ENCODE results near the gene AMTN. TPM values are rescaled to one million over a fixed set of nuclear protein-coding genes. Genes with fewer than 3 reads are reported as not detected.
A peak's percentile ranks its signal among the peaks of the same experiment; 100 is the strongest.
"Not testable (repeated sequence)": the region's sequence is repeated elsewhere in the genome, so short reads cannot be mapped to it uniquely, and the experiment has no call there.

AMTN gene
- total RNA-seq (0.57 TPM), polyA plus RNA-seq (1.4 TPM)
- long read RNA-seq, donor 1, result 0 reads
- long read RNA-seq, donor 2, result 0 reads
- long read RNA-seq, donor 3, partial matches to known transcripts, result 0 of 1 reads
- long read RNA-seq, donor 3, other reads (novel, unspliced or antisense), result 0 of 1 reads
- long read RNA-seq, donor 4, result 0 reads
- long read RNA-seq, donor 5, result 0 reads
- long read RNA-seq, donor 6, result 0 reads
- long read RNA-seq, donor 7, result 0 reads
- long read RNA-seq, donor 8, result 0 reads
- long read RNA-seq, donor 9, result 0 reads
- long read RNA-seq, donor 10, result 0 reads

- Histone ChIP-seq H3K27me3 (ENCODE audit: control insufficient read depth in 2 of 2, insufficient read depth in 1 of 2, low read length in 1 of 2) (no peaks in the 10 kb centered on the region), H3K4me3 (ENCODE audit: low read length in 2 of 2) (no peak within 1 kb of the TSS), H3K9me3 (ENCODE audit: control insufficient read depth in 2 of 2, insufficient read depth in 1 of 2, low read length in 1 of 2) (no peaks in the 10 kb centered on the region), H3K4me1 (ENCODE audit: control insufficient read depth in 2 of 2, insufficient read depth in 2 of 2, low read length in 2 of 2) (no peaks in the 10 kb centered on the region), H3K36me3 (ENCODE audit: control insufficient read depth in 2 of 2, insufficient read depth in 2 of 2, low read length in 1 of 2) (no peaks in the 10 kb centered on the region), H3K27ac (ENCODE audit: low read depth in 1 of 2, low read length in 1 of 2) (no peak within 1 kb of the TSS)
- WGBS, result 85% methylated on average over 2 of the region's 2 CpGs
- no peak for DNase-seq (ENCODE audit: low read depth in 6 of 9, low spot score in 9 of 9)
These were observed at the start of gene AMTN for GRCh38 chr4:70518269-70518668. Gene AMTN (plus strand): TSS chr4:70518569. CDS start chr4:70518778, 209 bp downstream.

GRCh38 chr4:70471897-70472296 lies 46.5 kb upstream of the AMTN start, which contains the start of gene MUC7:
Gene MUC7 (plus strand): TSS chr4:70472197. CDS start chr4:70474022, 1,825 bp downstream.
- H3K9me3 ChIP-seq (ENCODE audit: control insufficient read depth in 2 of 2, insufficient read depth in 1 of 2, low read length in 1 of 2), result no peaks in the 10 kb centered on the region
- 73% methylated on average over 4 of the region's 4 CpGs for WGBS
- H3K4me3 ChIP-seq (ENCODE audit: low read length in 2 of 2), result no peak within 1 kb of the TSS
- DNase-seq (ENCODE audit: low read depth in 6 of 9, low spot score in 9 of 9), result no peak
- H3K27ac ChIP-seq (ENCODE audit: low read depth in 1 of 2, low read length in 1 of 2), result no peak within 1 kb of the TSS
- H3K4me1 ChIP-seq (ENCODE audit: control insufficient read depth in 2 of 2, insufficient read depth in 2 of 2, low read length in 2 of 2), result no peaks in the 10 kb centered on the region
- no peaks in the 10 kb centered on the region for H3K36me3 ChIP-seq (ENCODE audit: control insufficient read depth in 2 of 2, insufficient read depth in 2 of 2, low read length in 1 of 2)
- no peaks in the 10 kb centered on the region for H3K27me3 ChIP-seq (ENCODE audit: control insufficient read depth in 2 of 2, insufficient read depth in 1 of 2, low read length in 1 of 2)

GRCh38 chr4:70473679-70474078 lies 44.7 kb upstream of the AMTN start:
- DNase-seq (ENCODE audit: low read depth in 6 of 9, low spot score in 9 of 9), result no peak
- Histone ChIP-seq H3K4me3 (ENCODE audit: low read length in 2 of 2) (no peak overlapping the region), H3K27ac (ENCODE audit: low read depth in 1 of 2, low read length in 1 of 2) (no peak overlapping the region), H3K27me3 (ENCODE audit: control insufficient read depth in 2 of 2, insufficient read depth in 1 of 2, low read length in 1 of 2) (no peaks in the 10 kb centered on the region), H3K4me1 (ENCODE audit: control insufficient read depth in 2 of 2, insufficient read depth in 2 of 2, low read length in 2 of 2) (no peaks in the 10 kb centered on the region), H3K36me3 (ENCODE audit: control insufficient read depth in 2 of 2, insufficient read depth in 2 of 2, low read length in 1 of 2) (no peaks in the 10 kb centered on the region), H3K9me3 (ENCODE audit: control insufficient read depth in 2 of 2, insufficient read depth in 1 of 2, low read length in 1 of 2) (no peaks in the 10 kb centered on the region)
- WGBS, result 97% methylated on average over 4 of the region's 4 CpGs

- Histone ChIP-seq H3K9me3 (ENCODE audit: control insufficient read depth in 2 of 2, insufficient read depth in 1 of 2, low read length in 1 of 2) (no peaks in the 10 kb centered on the region), H3K27me3 (ENCODE audit: control insufficient read depth in 2 of 2, insufficient read depth in 1 of 2, low read length in 1 of 2) (no peaks in the 10 kb centered on the region), H3K4me1 (ENCODE audit: control insufficient read depth in 2 of 2, insufficient read depth in 2 of 2, low read length in 2 of 2) (no peaks in the 10 kb centered on the region), H3K36me3 (ENCODE audit: control insufficient read depth in 2 of 2, insufficient read depth in 2 of 2, low read length in 1 of 2) (no peaks in the 10 kb centered on the region), H3K27ac (ENCODE audit: low read depth in 1 of 2, low read length in 1 of 2) (no peak overlapping the region), H3K4me3 (ENCODE audit: low read length in 2 of 2) (no peak overlapping the region)
- no peak for DNase-seq (ENCODE audit: low read depth in 6 of 9, low spot score in 9 of 9)
- 93% methylated on average over 3 of the region's 3 CpGs for WGBS
These were observed 29.6 kb upstream of the AMTN start for GRCh38 chr4:70488748-70489147.

GRCh38 chr4:70496231-70496630 lies 22.1 kb upstream of the AMTN start:
- no peaks in the 10 kb centered on the region for H3K27me3 ChIP-seq (ENCODE audit: control insufficient read depth in 2 of 2, insufficient read depth in 1 of 2, low read length in 1 of 2)
- no peak overlapping the region for H3K27ac ChIP-seq (ENCODE audit: low read depth in 1 of 2, low read length in 1 of 2)
- no peaks in the 10 kb centered on the region for H3K9me3 ChIP-seq (ENCODE audit: control insufficient read depth in 2 of 2, insufficient read depth in 1 of 2, low read length in 1 of 2)
- no peaks in the 10 kb centered on the region for H3K4me1 ChIP-seq (ENCODE audit: control insufficient read depth in 2 of 2, insufficient read depth in 2 of 2, low read length in 2 of 2)
- no peak for DNase-seq (ENCODE audit: low read depth in 6 of 9, low spot score in 9 of 9)
- H3K36me3 ChIP-seq (ENCODE audit: control insufficient read depth in 2 of 2, insufficient read depth in 2 of 2, low read length in 1 of 2), result no peaks in the 10 kb centered on the region
- WGBS, result 81% methylated on average over 6 of the region's 6 CpGs
- no peak overlapping the region for H3K4me3 ChIP-seq (ENCODE audit: low read length in 2 of 2)

- H3K4me3 ChIP-seq (ENCODE audit: low read length in 2 of 2); DNase-seq (ENCODE audit: low read depth in 6 of 9, low spot score in 9 of 9); H3K27me3 ChIP-seq (ENCODE audit: control insufficient read depth in 2 of 2, insufficient read depth in 1 of 2, low read length in 1 of 2); H3K27ac ChIP-seq (ENCODE audit: low read depth in 1 of 2, low read length in 1 of 2); H3K9me3 ChIP-seq (ENCODE audit: control insufficient read depth in 2 of 2, insufficient read depth in 1 of 2, low read length in 1 of 2); H3K4me1 ChIP-seq (ENCODE audit: control insufficient read depth in 2 of 2, insufficient read depth in 2 of 2, low read length in 2 of 2); H3K36me3 ChIP-seq (ENCODE audit: control insufficient read depth in 2 of 2, insufficient read depth in 2 of 2, low read length in 1 of 2): not testable (repeated sequence)
- 85% methylated on average over 8 of the region's 8 CpGs for WGBS
These were observed 16.5 kb upstream of the AMTN start for GRCh38 chr4:70501838-70502237.

- H3K4me1 ChIP-seq (ENCODE audit: control insufficient read depth in 2 of 2, insufficient read depth in 2 of 2, low read length in 2 of 2), result no peaks in the 10 kb centered on the region
- WGBS, result 59% methylated on average over 4 of the region's 4 CpGs
- DNase-seq (ENCODE audit: low read depth in 6 of 9, low spot score in 9 of 9), result no peak
These were observed 13.6 kb upstream of the AMTN start for GRCh38 chr4:70504733-70505132.

GRCh38 chr4:70505151-70505748 lies 13.1 kb upstream of the AMTN start:
- no peaks in the 10 kb centered on the region for H3K9me3 ChIP-seq (ENCODE audit: control insufficient read depth in 2 of 2, insufficient read depth in 1 of 2, low read length in 1 of 2)
- H3K27ac ChIP-seq (ENCODE audit: low read depth in 1 of 2, low read length in 1 of 2), result no peak overlapping the region
- 5% methylated on average over 7 of the region's 7 CpGs for WGBS
- H3K27me3 ChIP-seq (ENCODE audit: control insufficient read depth in 2 of 2, insufficient read depth in 1 of 2, low read length in 1 of 2), result no peaks in the 10 kb centered on the region
- no peaks in the 10 kb centered on the region for H3K4me1 ChIP-seq (ENCODE audit: control insufficient read depth in 2 of 2, insufficient read depth in 2 of 2, low read length in 2 of 2)
- peak in 8 of 9 donors; percentile 2 to 39 (median 9) for DNase-seq (ENCODE audit: low read depth in 6 of 9, low spot score in 9 of 9)
- H3K4me3 ChIP-seq (ENCODE audit: low read length in 2 of 2), result no peak overlapping the region
- no peaks in the 10 kb centered on the region for H3K36me3 ChIP-seq (ENCODE audit: control insufficient read depth in 2 of 2, insufficient read depth in 2 of 2, low read length in 1 of 2)

More at GRCh38 chr4:70504733-70505132, 13.6 kb upstream of the AMTN start:
- Histone ChIP-seq H3K27ac (ENCODE audit: low read depth in 1 of 2, low read length in 1 of 2) (no peak overlapping the region), H3K36me3 (ENCODE audit: control insufficient read depth in 2 of 2, insufficient read depth in 2 of 2, low read length in 1 of 2) (no peaks in the 10 kb centered on the region), H3K27me3 (ENCODE audit: control insufficient read depth in 2 of 2, insufficient read depth in 1 of 2, low read length in 1 of 2) (no peaks in the 10 kb centered on the region), H3K9me3 (ENCODE audit: control insufficient read depth in 2 of 2, insufficient read depth in 1 of 2, low read length in 1 of 2) (no peaks in the 10 kb centered on the region), H3K4me3 (ENCODE audit: low read length in 2 of 2) (no peak overlapping the region)

- H3K4me3 ChIP-seq (ENCODE audit: low read length in 2 of 2), result no peak overlapping the region
These were observed 9.6 kb upstream of the AMTN start for GRCh38 chr4:70508801-70509200.

More at GRCh38 chr4:70508801-70509200, 9.6 kb upstream of the AMTN start:
- DNase-seq (ENCODE audit: low read depth in 6 of 9, low spot score in 9 of 9), result no peak
- no peaks in the 10 kb centered on the region for H3K9me3 ChIP-seq (ENCODE audit: control insufficient read depth in 2 of 2, insufficient read depth in 1 of 2, low read length in 1 of 2)
- 69% methylated on average over 1 of the region's 1 CpG for whole genome bisulfite sequencing
- no peaks in the 10 kb centered on the region for H3K27me3 ChIP-seq (ENCODE audit: control insufficient read depth in 2 of 2, insufficient read depth in 1 of 2, low read length in 1 of 2)
- H3K4me1 ChIP-seq (ENCODE audit: control insufficient read depth in 2 of 2, insufficient read depth in 2 of 2, low read length in 2 of 2), result no peaks in the 10 kb centered on the region
- H3K27ac ChIP-seq (ENCODE audit: low read depth in 1 of 2, low read length in 1 of 2), result no peak overlapping the region
- H3K36me3 ChIP-seq (ENCODE audit: control insufficient read depth in 2 of 2, insufficient read depth in 2 of 2, low read length in 1 of 2), result no peaks in the 10 kb centered on the region

Data from thymus (tissue), 14 donors.